Ishikawa (cell line): ENCODE measurements around the gene HAGH.
A peak's percentile ranks its signal among the peaks of the same experiment; 100 is the strongest.

ENCODE experiments used
- CEBPB ChIP-seq: IDR thresholded peaks from 2 replicates; pipeline ENCODE4 v1.6.1; 2012
- CREB1 ChIP-seq: IDR thresholded peaks from 2 replicates; pipeline ENCODE4 v1.6.1; 2012; ENCODE audit warnings: low read depth
- EGR1 ChIP-seq: IDR thresholded peaks from 2 replicates; pipeline ENCODE4 v1.6.1; 2012
- EP300 ChIP-seq: IDR thresholded peaks from 2 replicates; pipeline ENCODE4 v1.6.1; 2012; ENCODE audit warnings: borderline replicate concordance
- FOXM1 ChIP-seq: IDR thresholded peaks from 2 replicates; pipeline ENCODE4 v1.6.1; 2012; ENCODE audit warnings: low read depth, borderline replicate concordance
- NFIC ChIP-seq: IDR thresholded peaks from 2 replicates; pipeline ENCODE4 v1.6.1; 2012
- RAD21 ChIP-seq: IDR thresholded peaks from 2 replicates; pipeline ENCODE4 v1.6.1; 2012; ENCODE audit warnings: low read depth
- TAF1 ChIP-seq: IDR thresholded peaks from 2 replicates; pipeline ENCODE4 v1.6.1; 2012; ENCODE audit warnings: low read depth, mild to moderate bottlenecking
- TCF12 ChIP-seq: IDR thresholded peaks from 2 replicates; pipeline ENCODE4 v1.6.1; 2012; ENCODE audit warnings: low read depth
- TEAD4 ChIP-seq: IDR thresholded peaks from 2 replicates; pipeline ENCODE4 v1.6.1; 2012
- YY1 ChIP-seq: IDR thresholded peaks from 2 replicates; pipeline ENCODE4 v1.6.1; 2012; ENCODE audit warnings: low read depth
- ZBTB7A ChIP-seq: IDR thresholded peaks from 2 replicates; pipeline ENCODE4 v1.6.1; 2012; ENCODE audit warnings: low read depth
- TF ChIP-seq, protein P1 (sequence below): IDR thresholded peaks from 2 replicates; pipeline ENCODE4 v1.6.1; 2012
- TF ChIP-seq, protein P2 (sequence below): IDR thresholded peaks from 2 replicates; pipeline ENCODE4 v1.6.1; 2012
- TF ChIP-seq, protein P3 (sequence below): IDR thresholded peaks from 2 replicates; pipeline ENCODE4 v1.6.1; 2012; ENCODE audit warnings: low read depth, mild to moderate bottlenecking

The HAGH gene

DNA sequence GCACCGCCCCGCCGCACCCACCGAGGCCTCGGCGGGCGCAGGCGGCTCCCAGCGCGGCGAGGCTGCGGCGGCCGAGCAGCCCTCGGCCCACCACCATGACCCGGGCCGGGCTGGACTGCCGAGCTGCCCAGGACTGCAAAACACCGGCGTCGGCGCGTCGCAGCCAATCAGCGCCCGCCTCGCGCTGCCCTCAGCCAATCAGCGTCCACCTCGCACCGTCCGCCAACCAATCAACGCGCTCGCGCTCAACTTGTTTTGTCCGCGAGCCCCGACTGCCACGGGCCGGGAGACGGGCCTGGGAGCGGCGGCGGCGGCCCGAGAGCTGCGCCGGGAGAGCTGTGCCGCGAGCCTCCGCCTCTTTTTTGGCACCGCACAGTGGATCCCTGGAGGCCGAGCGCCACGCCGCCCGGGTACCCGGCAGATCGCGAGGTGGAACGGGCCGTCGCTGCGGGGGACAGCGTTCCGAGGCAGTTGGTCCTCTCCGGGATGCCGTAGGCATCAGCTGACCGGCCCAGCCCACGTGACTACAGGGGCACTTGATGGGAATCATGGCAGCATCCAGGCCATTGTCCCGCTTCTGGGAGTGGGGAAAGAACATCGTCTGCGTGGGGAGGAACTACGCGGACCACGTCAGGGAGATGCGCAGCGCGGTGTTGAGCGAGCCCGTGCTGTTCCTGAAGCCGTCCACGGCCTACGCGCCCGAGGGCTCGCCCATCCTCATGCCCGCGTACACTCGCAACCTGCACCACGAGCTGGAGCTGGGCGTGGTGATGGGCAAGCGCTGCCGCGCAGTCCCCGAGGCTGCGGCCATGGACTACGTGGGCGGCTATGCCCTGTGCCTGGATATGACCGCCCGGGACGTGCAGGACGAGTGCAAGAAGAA lies at the start of gene HAGH, which contains the start of gene FAHD1:
Gene HAGH (minus strand): TSS at position 135 of the 883 bp plus-strand sequence. CDS start 38 bp downstream, at position 97.
Gene FAHD1 (plus strand): TSS at position 516 of the 883 bp plus-strand sequence. CDS start 33 bp downstream, at position 549.
- TF ChIP-seq CEBPB, result no peak
- no peak for TF ChIP-seq ZBTB7A
- peak; percentile 74 for TF ChIP-seq EGR1
- TF ChIP-seq, protein P1, sequence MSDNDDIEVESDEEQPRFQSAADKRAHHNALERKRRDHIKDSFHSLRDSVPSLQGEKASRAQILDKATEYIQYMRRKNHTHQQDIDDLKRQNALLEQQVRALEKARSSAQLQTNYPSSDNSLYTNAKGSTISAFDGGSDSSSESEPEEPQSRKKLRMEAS, result peak; percentile 91
- TF ChIP-seq CREB1, result no peak
- TF ChIP-seq EP300, result peak; percentile 46; the same call in 1 of the 2 replicates
- TF ChIP-seq TCF12, result peak; percentile 76
- peak; percentile 77; the same call in 1 of the 2 replicates for TF ChIP-seq TAF1
- peak; percentile 97 for TF ChIP-seq YY1
- TF ChIP-seq TEAD4, result peak; percentile 8; the same call in 1 of the 2 replicates
- TF ChIP-seq, protein P2, sequence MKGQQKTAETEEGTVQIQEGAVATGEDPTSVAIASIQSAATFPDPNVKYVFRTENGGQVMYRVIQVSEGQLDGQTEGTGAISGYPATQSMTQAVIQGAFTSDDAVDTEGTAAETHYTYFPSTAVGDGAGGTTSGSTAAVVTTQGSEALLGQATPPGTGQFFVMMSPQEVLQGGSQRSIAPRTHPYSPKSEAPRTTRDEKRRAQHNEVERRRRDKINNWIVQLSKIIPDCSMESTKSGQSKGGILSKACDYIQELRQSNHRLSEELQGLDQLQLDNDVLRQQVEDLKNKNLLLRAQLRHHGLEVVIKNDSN, result peak; percentile 100

DNA sequence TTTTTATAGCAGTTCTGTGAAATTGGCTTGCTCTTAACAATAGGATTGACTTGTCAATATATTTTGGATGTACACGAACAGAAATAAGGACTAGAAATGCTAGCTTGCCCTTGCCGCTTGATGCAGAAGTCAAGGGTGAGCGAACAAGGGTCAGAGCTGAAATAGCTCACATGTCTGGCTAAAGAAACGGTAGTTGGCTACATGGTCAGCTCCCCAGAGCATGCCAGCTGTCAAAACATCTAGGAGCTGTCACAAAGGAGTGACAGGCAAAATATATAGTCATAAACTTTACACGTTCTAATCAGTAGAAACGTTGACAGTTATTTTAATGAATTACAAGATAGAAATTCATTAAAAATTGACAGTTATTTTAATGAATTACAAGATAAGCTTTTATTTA lies 48.2 kb upstream of the HAGH start:
- no peak for TF ChIP-seq FOXM1
- no peak for TF ChIP-seq RAD21
- no peak for TF ChIP-seq EP300
- TF ChIP-seq NFIC, result no peak
- no peak for TF ChIP-seq CREB1
- no peak for TF ChIP-seq ZBTB7A
- TF ChIP-seq, protein P1, result no peak
- TF ChIP-seq CEBPB, result no peak
- TF ChIP-seq, protein P2, result no peak
- TF ChIP-seq TAF1, result no peak
- no peak for TF ChIP-seq EGR1
- TF ChIP-seq TEAD4, result no peak
- TF ChIP-seq, protein P3, sequence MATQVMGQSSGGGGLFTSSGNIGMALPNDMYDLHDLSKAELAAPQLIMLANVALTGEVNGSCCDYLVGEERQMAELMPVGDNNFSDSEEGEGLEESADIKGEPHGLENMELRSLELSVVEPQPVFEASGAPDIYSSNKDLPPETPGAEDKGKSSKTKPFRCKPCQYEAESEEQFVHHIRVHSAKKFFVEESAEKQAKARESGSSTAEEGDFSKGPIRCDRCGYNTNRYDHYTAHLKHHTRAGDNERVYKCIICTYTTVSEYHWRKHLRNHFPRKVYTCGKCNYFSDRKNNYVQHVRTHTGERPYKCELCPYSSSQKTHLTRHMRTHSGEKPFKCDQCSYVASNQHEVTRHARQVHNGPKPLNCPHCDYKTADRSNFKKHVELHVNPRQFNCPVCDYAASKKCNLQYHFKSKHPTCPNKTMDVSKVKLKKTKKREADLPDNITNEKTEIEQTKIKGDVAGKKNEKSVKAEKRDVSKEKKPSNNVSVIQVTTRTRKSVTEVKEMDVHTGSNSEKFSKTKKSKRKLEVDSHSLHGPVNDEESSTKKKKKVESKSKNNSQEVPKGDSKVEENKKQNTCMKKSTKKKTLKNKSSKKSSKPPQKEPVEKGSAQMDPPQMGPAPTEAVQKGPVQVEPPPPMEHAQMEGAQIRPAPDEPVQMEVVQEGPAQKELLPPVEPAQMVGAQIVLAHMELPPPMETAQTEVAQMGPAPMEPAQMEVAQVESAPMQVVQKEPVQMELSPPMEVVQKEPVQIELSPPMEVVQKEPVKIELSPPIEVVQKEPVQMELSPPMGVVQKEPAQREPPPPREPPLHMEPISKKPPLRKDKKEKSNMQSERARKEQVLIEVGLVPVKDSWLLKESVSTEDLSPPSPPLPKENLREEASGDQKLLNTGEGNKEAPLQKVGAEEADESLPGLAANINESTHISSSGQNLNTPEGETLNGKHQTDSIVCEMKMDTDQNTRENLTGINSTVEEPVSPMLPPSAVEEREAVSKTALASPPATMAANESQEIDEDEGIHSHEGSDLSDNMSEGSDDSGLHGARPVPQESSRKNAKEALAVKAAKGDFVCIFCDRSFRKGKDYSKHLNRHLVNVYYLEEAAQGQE, result no peak

DNA sequence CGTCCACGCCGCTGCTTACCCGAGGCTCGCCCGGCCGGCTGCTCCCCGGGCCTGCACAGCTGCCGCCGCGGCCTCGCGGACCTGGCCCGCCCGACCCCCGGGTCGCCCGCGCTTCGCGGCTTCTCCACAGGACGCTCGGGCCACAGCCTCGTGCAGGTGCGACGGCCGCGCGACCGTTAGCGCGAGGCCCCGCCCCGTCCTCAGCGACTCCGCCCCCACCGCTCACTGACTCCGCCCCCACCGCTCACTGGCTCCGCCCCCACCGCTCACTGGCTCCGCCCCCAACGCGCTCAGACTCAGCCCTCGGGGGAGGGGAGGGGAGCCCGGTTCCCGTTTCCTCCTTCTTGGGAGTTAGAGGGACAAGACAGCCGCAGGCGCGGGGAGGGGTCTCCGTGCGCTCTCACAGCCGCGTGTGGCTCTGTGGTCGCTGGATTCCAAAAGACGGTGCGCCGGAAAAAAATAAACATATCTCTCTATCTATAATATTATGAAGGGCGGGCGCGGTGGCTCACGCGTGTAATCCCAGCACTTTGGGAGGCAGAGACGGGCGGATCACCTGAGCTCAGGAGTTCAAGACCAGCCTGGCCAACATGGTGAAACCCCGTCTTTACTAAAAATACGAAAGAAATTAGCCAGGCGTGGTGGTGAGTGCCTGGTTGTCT lies 45.5 kb upstream of the HAGH start, which contains the start of gene MEIOB:
Gene MEIOB (minus strand): TSS at position 191 of the 662 bp plus-strand sequence. CDS start 3,989 bp downstream, outside the sequence.
- TF ChIP-seq, protein P1, result peak; percentile 64
- TF ChIP-seq ZBTB7A, result 0 out of 2 replicates have a peak, but pooled peaks have one; percentile 48
- no peak for TF ChIP-seq YY1
- TF ChIP-seq, protein P3, result no peak

DNA sequence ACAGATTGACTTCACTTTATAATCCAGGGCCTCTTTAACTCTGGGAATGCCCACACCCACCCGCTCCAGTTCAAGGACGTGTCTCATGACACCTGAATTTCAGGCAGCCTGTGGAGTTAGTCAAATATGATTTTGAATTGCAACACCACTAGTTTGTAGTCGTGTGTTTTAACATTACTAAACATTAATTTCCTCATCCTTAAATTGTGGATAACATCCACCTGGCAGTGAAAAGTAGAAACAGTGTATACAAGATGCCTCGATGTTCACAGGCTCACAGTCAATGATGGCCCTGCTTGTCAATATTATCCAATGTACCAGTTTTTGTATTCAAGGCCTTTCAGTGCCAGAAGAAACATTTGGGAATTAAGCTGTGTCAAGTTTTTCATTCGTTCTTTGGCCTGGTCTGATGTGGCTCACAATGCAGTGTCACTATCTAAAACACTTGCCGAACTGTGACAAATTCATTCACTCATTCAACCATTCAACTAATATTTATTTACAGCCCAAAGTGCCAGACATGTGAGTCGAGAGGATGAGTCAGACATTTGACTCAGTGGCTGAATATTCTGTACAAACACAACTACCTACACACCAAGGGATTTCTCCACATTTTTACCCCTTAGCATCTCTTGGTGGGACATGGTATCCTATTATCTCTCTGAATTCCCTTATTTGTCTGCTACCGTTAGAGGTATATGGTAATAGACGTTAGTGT lies 43.9 kb upstream of the HAGH start:
- TF ChIP-seq RAD21, result no peak
- TF ChIP-seq, protein P2, result no peak
